ENCODE results near the gene MLNR. TPM values are rescaled to one million over a fixed set of nuclear protein-coding genes. Genes with fewer than 3 reads are reported as not detected.

The MLNR gene
- total and polyA plus RNA-seq, 11 donors, result 0.50 to 0.75 TPM; not detected in 9

GRCh38 chr13:49240017-49240416 lies 19.9 kb downstream of the MLNR start:
- TF ChIP-seq POLR2A (IDR thresholded peaks at IDR 0.05) (no peak), CTCF (IDR thresholded peaks at IDR 0.05) (peak in 9 of 12 donors; percentile 5 to 46 (median 25))
- no peaks in the 10 kb centered on the region for H3K4me1 ChIP-seq
- WGBS, 4 donors, result 45 to 48% (median 46%) methylated on average over 4 of the region's 4 CpGs

GRCh38 chr13:49241296-49241695 lies 21.2 kb downstream of the MLNR start:
- no peaks in the 10 kb centered on the region for H3K36me3 ChIP-seq
- DNase-seq, result no peak
- H3K27ac ChIP-seq, result no peak overlapping the region
- TF ChIP-seq POLR2A (IDR thresholded peaks at IDR 0.05) (no peak), CTCF (IDR thresholded peaks at IDR 0.05) (no peak)
- H3K4me3 ChIP-seq, result no peak overlapping the region
- ATAC-seq, result no peak
- no peaks in the 10 kb centered on the region for H3K27me3 ChIP-seq
- no peaks in the 10 kb centered on the region for H3K4me1 ChIP-seq
- intact Hi-C loops (cut with DNase I), result loop anchor here in 1 of 10 donors (10.0 kb wide), 1 partner anchor 266 kb away; the partner anchor contains the start of gene FNDC3A
- WGBS, 4 donors, result 91 to 96% (median 96%) methylated on average over 7 of the region's 7 CpGs
- H3K9me3 ChIP-seq, result no peaks in the 10 kb centered on the region

More at GRCh38 chr13:49240017-49240416, 19.9 kb downstream of the MLNR start:
- no peaks in the 10 kb centered on the region for H3K27me3 ChIP-seq
- ATAC-seq (no peak), DNase-seq (no peak)
- intact Hi-C loops (cut with DNase I), result loop anchor here in 1 of 10 donors (10.0 kb wide), 1 partner anchor 265 kb away; the partner anchor contains the start of gene FNDC3A
- no peaks in the 10 kb centered on the region for H3K36me3 ChIP-seq
- no peak overlapping the region for H3K27ac ChIP-seq
- no peaks in the 10 kb centered on the region for H3K9me3 ChIP-seq
- no peak overlapping the region for H3K4me3 ChIP-seq

- DNase-seq (no peak), ATAC-seq (no peak)
- no peaks in the 10 kb centered on the region for H3K9me3 ChIP-seq
- H3K36me3 ChIP-seq, result peaks cover 0 to 9% (median 0%) of the 10 kb centered on the region in 9 donors
- H3K4me3 ChIP-seq, result no peak overlapping the region
- H3K27ac ChIP-seq, result no peak overlapping the region
- peaks cover 0 to 24% (median 14%) of the 10 kb centered on the region in 12 donors for H3K4me1 ChIP-seq
- TF ChIP-seq POLR2A (IDR thresholded peaks at IDR 0.05) (no peak), CTCF (IDR thresholded peaks at IDR 0.05) (no peak)
- H3K27me3 ChIP-seq, result no peaks in the 10 kb centered on the region
- intact Hi-C loops (cut with DNase I), result loop anchor here in 2 of 10 donors (5.0 to 10.0 kb wide), 2 partner anchors 197 to 270 kb away; partner anchors contain the start of genes CAB39L (in 1 of the 2), FNDC3A (in 1 of the 2) and SETDB2 (in 1 of the 2)
Measured at GRCh38 chr13:49245101-49245500, 25.0 kb downstream of the MLNR start.

GRCh38 chr13:49246850-49247642 lies 26.9 kb downstream of the MLNR start:
- intact Hi-C loops (cut with DNase I), result loop anchor here in 2 of 10 donors (5.0 to 10.0 kb wide), 2 partner anchors 195 to 272 kb away; partner anchors contain the start of genes CAB39L (in 1 of the 2), FNDC3A (in 1 of the 2) and SETDB2 (in 1 of the 2)
- Histone ChIP-seq H3K4me3 (peak overlapping the region; percentile 62 to 97 (median 84)), H3K4me1 (peaks cover 0 to 34% (median 14%) of the 10 kb centered on the region in 12 donors), H3K27ac (peak overlapping the region; percentile 74 to 93 (median 90)), H3K27me3 (no peaks in the 10 kb centered on the region), H3K9me3 (no peaks in the 10 kb centered on the region), H3K36me3 (peaks cover 0 to 28% (median 5%) of the 10 kb centered on the region in 9 donors)
- 25 to 26% (median 25%) methylated on average over 4 of the region's 4 CpGs for WGBS, 4 donors
- no peak for TF ChIP-seq CTCF (IDR thresholded peaks at IDR 0.05)
- no peak for TF ChIP-seq POLR2A (IDR thresholded peaks at IDR 0.05)
- peak; percentile 76 to 80 (median 76) for ATAC-seq
- no peak for DNase-seq

Measured in heart left ventricle (tissue), 16 donors.